Erythroblast (primary cell): ENCODE data around the gene GTF2A1L.
"Not testable (repeated sequence)": the region's sequence is repeated elsewhere in the genome, so short reads cannot be mapped to it uniquely, and the experiment has no call there.

ENCODE experiments used
- DNase-seq, 2 experiments: peaks; one replicate each; lab custom pipeline; 2025; lab: John Stamatoyannopoulos, UW
- GATA1 ChIP-seq: IDR thresholded peaks from 2 replicates; pipeline ENCODE4 v1.6.1; 2011; ENCODE audit warnings: low read depth, mild to moderate bottlenecking, control low read depth, low read length, moderate library complexity
- POLR2A ChIP-seq: IDR thresholded peaks from 2 replicates; pipeline ENCODE4 v1.6.1; 2011; ENCODE audit warnings: mild to moderate bottlenecking, low read length

The GTF2A1L gene

DNA sequence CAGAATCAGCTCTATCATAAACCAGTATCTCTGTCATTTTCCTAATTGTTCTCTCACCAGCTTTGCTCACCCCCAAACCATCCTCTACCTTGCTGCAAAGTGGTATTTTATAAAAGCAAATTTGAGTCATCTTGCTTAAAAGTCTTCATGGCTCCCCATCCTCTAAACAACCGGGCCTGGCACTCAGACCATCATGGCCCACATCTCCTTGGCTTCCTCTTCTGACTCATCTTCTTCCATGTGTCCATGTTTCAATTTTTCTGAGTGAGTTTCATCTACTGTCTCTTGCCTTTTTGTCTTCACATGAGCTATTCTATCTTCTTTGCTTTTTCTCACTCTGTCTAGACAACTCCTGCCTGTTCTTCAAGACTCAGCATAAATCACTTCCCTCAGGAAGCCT is 79.2 kb downstream of the GTF2A1L start:
- TF ChIP-seq GATA1 (no peak), POLR2A (no peak)
- DNase-seq: no peak

DNA sequence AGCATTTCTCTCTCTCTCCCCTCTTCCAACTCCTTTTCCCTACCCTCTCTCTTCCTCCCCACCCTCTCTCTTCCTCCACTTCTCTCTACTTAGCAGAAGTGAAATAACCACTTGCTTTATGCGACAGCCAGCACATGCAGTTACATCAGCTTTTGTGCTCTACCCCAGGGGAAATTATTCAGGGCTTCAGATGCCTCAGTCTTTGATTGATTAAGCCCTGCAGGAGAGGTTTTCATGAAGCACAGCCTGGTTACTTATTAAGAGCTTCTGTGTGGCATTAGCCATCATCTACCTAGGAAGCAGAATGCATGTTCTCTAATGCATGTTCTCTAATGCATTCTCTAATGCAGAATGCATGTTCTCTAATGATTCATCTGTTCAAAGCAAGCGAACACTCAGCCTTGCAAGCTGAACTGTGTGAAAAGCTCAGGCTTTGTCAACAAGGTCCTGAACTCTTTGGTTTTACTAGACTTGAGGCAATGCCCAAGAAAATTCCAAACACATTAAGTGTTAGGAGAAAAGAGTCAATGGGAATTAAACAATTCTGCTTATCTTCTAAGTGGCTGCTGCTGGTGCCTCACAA is 81.8 kb downstream of the GTF2A1L start:
- no peak for DNase-seq
- TF ChIP-seq GATA1 (no peak), POLR2A (no peak)

DNA sequence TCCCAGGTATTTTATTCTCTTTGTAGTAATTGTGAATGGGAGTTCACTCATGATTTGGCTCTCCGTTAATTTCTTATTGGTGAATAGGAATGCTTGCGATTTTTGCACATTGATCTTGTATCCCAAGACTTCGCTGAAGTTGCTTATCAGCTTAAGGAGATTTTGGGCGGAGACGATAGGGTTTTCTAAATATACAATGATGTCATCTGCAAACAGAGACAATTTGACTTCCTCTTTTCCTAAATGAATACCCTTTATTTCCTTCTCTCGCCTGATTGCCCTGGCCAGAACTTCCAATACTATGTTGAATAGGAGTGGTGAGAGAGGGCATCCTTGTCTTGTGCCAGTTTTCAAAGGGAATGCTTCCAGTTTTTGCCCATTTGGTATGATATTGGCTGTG is 86.0 kb downstream of the GTF2A1L start:
- not testable (repeated sequence) for DNase-seq

GRCh38 chr2:48707466-48707865 is 89.8 kb downstream of the GTF2A1L start:
- TF ChIP-seq POLR2A: no peak
- TF ChIP-seq GATA1: no peak
- no peak for DNase-seq

DNA sequence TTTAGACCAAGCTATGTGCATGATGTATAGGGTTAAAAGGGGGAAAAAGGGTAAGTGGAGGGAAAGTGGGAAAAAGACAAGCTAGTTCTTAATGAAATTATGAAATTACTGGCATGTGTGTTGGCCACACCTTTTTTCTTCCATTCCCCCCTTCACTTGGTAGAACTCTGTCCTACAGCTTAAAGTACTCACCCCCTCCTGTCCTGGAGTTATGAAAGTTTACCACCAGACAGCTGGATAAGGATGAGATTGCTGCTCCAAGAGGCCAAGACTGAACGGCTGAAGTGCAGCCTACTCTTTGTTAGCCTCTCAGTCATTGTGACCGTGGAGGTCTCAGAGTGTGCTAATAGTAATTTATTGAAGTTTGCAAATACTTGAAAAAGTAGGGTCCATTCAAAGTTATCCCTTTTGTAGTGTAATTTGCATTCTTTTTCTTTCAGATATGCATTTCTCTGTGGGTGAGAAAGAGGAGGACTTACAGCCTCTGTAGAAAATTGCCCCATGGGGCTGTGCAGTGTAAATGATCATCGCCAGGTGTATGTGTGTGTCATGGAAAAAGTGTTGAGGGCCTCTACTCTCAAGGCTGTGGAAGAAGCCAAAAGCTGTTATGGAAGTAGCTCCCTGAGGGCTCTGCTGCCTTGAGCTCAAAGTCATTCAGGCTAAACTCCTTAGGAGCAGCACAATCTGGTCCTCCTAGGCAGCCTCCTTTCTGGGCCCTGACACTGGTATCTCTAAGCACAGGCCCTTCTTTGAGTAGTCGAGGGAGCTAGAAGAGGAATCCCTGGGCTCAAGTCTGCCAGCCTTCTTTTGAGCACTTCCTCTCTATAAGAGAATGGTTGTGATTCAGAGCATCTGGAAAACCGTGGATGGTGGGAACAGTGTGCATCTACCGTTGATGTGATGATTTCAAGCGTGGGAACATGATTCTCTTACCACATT is 91.7 kb downstream of the GTF2A1L start:
- no peak for TF ChIP-seq GATA1
- TF ChIP-seq POLR2A: no peak
- DNase-seq: no peak

DNA sequence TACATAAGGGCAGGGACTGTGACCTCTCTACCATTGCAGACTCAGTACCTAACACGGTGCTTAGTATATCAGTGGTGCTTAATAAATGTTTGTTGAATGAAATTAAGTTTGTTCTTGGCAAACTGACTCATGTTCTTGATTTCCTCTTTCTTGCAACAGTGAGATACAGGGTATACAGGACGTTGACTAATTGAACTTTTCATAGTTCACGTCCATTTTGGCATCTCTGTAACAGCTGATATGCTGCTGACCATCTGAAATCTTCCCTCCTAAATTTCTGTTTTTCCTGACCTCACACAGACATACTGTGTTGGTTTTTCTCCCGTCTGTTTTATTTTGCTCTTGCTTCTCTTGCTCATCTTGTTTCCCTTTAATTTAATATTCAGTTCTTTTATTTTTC is 93.7 kb downstream of the GTF2A1L start:
- TF ChIP-seq GATA1: no peak
- no peak for TF ChIP-seq POLR2A
- no peak for DNase-seq

GRCh38 chr2:48712151-48712550 is 94.5 kb downstream of the GTF2A1L start:
- no peak for DNase-seq
- TF ChIP-seq GATA1 (no peak), POLR2A (no peak)

GRCh38 chr2:48713647-48714046 is 96.0 kb downstream of the GTF2A1L start:
- no peak for TF ChIP-seq GATA1
- TF ChIP-seq POLR2A: no peak
- DNase-seq: no peak

DNA sequence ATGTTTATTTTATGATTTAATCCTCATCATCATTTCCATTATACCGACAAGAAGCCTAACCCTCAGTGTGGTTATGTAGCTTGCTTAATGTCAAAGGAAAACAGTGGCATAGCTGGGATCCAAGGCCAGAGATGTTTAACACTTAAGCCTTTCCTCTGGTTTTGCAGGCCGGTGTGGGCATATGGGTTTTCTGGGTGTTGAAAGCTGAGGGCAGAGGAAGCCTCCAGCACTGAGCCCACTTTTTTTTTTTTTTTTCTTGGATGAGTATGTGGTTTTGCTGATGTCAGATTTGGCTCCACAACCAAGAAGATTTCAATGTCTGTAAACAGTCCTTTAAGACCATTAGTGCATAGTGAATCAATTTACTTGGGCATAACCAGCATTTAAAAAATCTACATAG is 96.6 kb downstream of the GTF2A1L start:
- no peak for DNase-seq
- TF ChIP-seq GATA1 (no peak), POLR2A (no peak)

- peak; percentile 3 to 55 for DNase-seq
- no peak for TF ChIP-seq GATA1
- TF ChIP-seq POLR2A: no peak
These were observed 97.6 kb downstream of the GTF2A1L start for GRCh38 chr2:48715042-48715899.

- TF ChIP-seq POLR2A (no peak), GATA1 (no peak)
- DNase-seq: no peak
These were observed 98.3 kb downstream of the GTF2A1L start for GRCh38 chr2:48715956-48716355.

DNA sequence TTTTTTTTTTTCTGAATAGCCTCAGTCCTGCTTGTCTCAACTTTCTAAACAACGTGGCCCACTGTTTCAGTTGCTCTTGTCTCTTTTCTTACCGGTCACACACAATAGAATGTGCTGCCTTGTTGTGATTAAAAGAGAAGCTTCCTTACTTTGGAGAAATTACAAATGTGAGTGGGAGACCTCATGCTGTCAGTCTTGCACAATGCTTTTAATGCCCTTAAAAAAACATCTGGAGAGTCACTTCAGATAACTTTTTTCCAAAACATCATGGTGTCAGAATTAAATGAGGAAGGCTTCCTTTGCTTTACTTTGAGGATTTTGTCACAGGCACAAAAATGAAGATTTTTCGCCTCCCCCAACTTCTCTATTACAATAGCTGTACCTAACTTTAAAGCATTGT is 100.2 kb downstream of the GTF2A1L start:
- no peak for DNase-seq
- TF ChIP-seq POLR2A (no peak), GATA1 (no peak)

DNA sequence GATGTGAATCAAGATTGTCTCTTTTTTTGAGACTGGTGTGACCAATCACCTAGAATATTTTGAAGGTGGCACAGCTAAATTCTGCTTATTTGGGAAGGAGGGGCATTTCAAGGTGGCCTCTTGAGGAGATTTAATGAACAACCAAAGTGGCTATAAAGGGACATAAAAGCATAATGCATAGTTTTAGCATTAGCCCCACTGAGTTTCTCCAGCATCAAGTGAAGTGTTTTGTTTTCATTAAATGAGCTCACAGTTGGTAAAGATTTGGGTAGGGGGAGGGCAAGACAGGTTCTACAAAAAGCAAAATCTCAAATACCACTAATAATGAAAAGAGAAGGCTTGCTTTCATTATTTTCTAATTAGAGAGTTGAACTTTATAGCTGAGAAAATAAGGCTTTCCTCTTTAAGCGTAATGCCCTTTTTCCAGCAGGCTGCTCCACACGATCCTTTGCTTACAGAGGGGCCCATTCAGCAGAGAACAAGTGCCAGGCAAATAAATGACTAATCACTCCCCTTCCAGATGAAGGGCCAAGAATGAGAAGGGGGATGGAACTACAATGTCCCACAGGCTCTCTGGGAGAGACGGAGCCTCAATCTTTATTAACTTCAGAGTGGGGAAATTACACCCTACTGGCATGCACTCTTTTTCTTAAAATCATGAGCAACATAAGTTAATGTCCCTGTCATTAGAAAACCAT is 102.0 kb downstream of the GTF2A1L start:
- DNase-seq: no peak

More for the DNA sequence above, 102.0 kb downstream of the GTF2A1L start:
- TF ChIP-seq GATA1 (no peak), POLR2A (no peak)
